Parathyroid adenoma (tissue), 2 donors: ENCODE results near the gene REG4.

ENCODE experiments used
- H2AFZ ChIP-seq: fragments of 300-600 bp; sonication (generic); one replicate; pipeline ENCODE4 v1.7.0; 2017; ENCODE audit warnings: antibody characterized with exemption, mild to moderate bottlenecking
- H3K27ac ChIP-seq: fragments of 300-600 bp; sonication (generic); one replicate; pipeline ENCODE4 v1.7.0; 2017
- H3K27me3 ChIP-seq: fragments of 300-600 bp; sonication (generic); one replicate; pipeline ENCODE4 v1.7.0; 2017; ENCODE audit warnings: low read length; ENCODE audit not compliant: control insufficient read depth, insufficient read depth
- H3K36me3 ChIP-seq: fragments of 300-600 bp; sonication (generic); one replicate; pipeline ENCODE4 v1.7.0; 2017; ENCODE audit warnings: low read length; ENCODE audit not compliant: control insufficient read depth, insufficient read depth
- H3K4me1 ChIP-seq: fragments of 300-600 bp; sonication (generic); one replicate; pipeline ENCODE4 v1.7.0; 2017; ENCODE audit warnings: control low read depth
- H3K4me2 ChIP-seq: fragments of 300-600 bp; sonication (generic); one replicate; pipeline ENCODE4 v1.7.0; 2017; ENCODE audit warnings: low read length
- H3K4me3 ChIP-seq: fragments of 300-600 bp; sonication (generic); one replicate; pipeline ENCODE4 v1.7.0; 2017; ENCODE audit warnings: low read depth, low read length
- H3K79me2 ChIP-seq: fragments of 300-600 bp; sonication (generic); one replicate; pipeline ENCODE4 v1.7.0; 2017; ENCODE audit warnings: control low read depth
- H3K9ac ChIP-seq: fragments of 300-600 bp; sonication (generic); one replicate; pipeline ENCODE4 v1.7.0; 2017; ENCODE audit warnings: mild to moderate bottlenecking
- H3K9me3 ChIP-seq: fragments of 300-600 bp; sonication (generic); one replicate; pipeline ENCODE4 v1.7.0; 2017; ENCODE audit warnings: low read length; ENCODE audit not compliant: control insufficient read depth
- CTCF ChIP-seq: fragments of 300-600 bp; sonication (generic); IDR thresholded peaks from one replicate; pipeline ENCODE4 v1.7.0; 2017; ENCODE audit warnings: antibody characterized with exemption, mild to moderate bottlenecking
- donor health status: primary hyperparathyroidism.

REG4 gene

GRCh38 chr1:119778886-119779560, 32.2 kb downstream of the REG4 start:
- Histone ChIP-seq H2AFZ (peak overlapping the region; percentile 31), H3K27me3 (no peaks in the 10 kb centered on the region), H3K4me2 (peak overlapping the region; percentile 52), H3K27ac (peak overlapping the region; percentile 77), H3K79me2 (no peaks in the 10 kb centered on the region), H3K9me3 (no peaks in the 10 kb centered on the region), H3K9ac (no peak overlapping the region), H3K36me3 (no peaks in the 10 kb centered on the region), H3K4me1 (peaks cover 23% of the 10 kb centered on the region), H3K4me3 (peak overlapping the region; percentile 36)
- no peak for TF ChIP-seq CTCF

- H3K9me3 ChIP-seq = no peaks in the 10 kb centered on the region
- H3K79me2 ChIP-seq = no peaks in the 10 kb centered on the region
- peaks cover 26% of the 10 kb centered on the region for H3K4me1 ChIP-seq
- no peak overlapping the region for H3K27ac ChIP-seq
- H3K27me3 ChIP-seq = no peaks in the 10 kb centered on the region
- H3K9ac ChIP-seq = no peak overlapping the region
- H3K36me3 ChIP-seq = no peaks in the 10 kb centered on the region
- no peak for TF ChIP-seq CTCF
- H3K4me2 ChIP-seq = no peak overlapping the region
- H3K4me3 ChIP-seq = no peak overlapping the region
- H2AFZ ChIP-seq = no peak overlapping the region
These were observed 32.9 kb downstream of the REG4 start for GRCh38 chr1:119778359-119778758.

- peaks cover 31% of the 10 kb centered on the region for H3K4me1 ChIP-seq
- no peak overlapping the region for H3K4me3 ChIP-seq
- peak overlapping the region; percentile 79 for H3K27ac ChIP-seq
- H3K4me2 ChIP-seq = peak overlapping the region; percentile 73
- no peaks in the 10 kb centered on the region for H3K9me3 ChIP-seq
- H2AFZ ChIP-seq = peak overlapping the region; percentile 62
- no peaks in the 10 kb centered on the region for H3K79me2 ChIP-seq
- no peak for TF ChIP-seq CTCF
- no peaks in the 10 kb centered on the region for H3K27me3 ChIP-seq
- H3K9ac ChIP-seq = no peak overlapping the region
- no peaks in the 10 kb centered on the region for H3K36me3 ChIP-seq
These were observed 36.3 kb downstream of the REG4 start for GRCh38 chr1:119774746-119775490.

- TF ChIP-seq CTCF = no peak
- Histone ChIP-seq H3K36me3 (no peaks in the 10 kb centered on the region), H3K9ac (no peak overlapping the region), H3K79me2 (no peaks in the 10 kb centered on the region), H2AFZ (peak overlapping the region; percentile 62), H3K9me3 (no peaks in the 10 kb centered on the region), H3K4me1 (peaks cover 31% of the 10 kb centered on the region), H3K4me2 (peak overlapping the region; percentile 73), H3K27me3 (no peaks in the 10 kb centered on the region), H3K27ac (peak overlapping the region; percentile 79), H3K4me3 (peak overlapping the region; percentile 51)
These were observed 37.5 kb downstream of the REG4 start for GRCh38 chr1:119773711-119774241.
